LHCN-M2 (cell line): ENCODE measurements around the gene GRAMD2B. TPM values are rescaled to one million over a fixed set of nuclear protein-coding genes. Genes with fewer than 3 reads are reported as not detected.
"Not testable (repeated sequence)": the region's sequence is repeated elsewhere in the genome, so short reads cannot be mapped to it uniquely, and the experiment has no call there.

Experiments used
- DNase-seq: peaks from one replicate; pipeline ENCODE4 v3.0.0-alpha.2; 2012; ENCODE audit warnings: low read depth
- total RNA-seq: library from RNA; depleted of rRNA; stranded (reverse); fragments of >200 nt; gene quantifications from 2 replicates; pipeline ENCODE4 v1.2.3, GENCODE V29; 2014

GRAMD2B gene
- total RNA-seq, 1 experiment from 2014 or later, result 23.1 TPM

DNA sequence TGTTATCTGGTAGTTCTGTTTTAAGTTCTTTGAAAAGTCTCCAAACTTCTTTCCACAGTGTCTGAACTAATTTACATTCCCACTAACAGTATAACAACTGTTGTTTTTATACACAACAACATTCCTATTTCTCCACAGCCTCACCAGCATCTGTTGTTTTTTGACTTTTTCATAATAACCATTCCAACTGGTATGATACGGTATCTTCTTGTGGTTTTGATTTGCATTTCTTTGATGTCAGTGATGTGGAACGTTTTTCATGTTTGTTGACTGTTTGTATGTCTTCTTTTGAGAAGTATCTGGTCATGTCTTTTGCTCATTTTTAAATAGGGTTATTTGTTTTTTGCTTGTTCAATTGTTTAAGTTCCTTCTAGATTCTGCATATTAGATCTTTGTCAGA, 12.6 kb upstream of the GRAMD2B start:
- peak; percentile 45 for DNase-seq

DNA sequence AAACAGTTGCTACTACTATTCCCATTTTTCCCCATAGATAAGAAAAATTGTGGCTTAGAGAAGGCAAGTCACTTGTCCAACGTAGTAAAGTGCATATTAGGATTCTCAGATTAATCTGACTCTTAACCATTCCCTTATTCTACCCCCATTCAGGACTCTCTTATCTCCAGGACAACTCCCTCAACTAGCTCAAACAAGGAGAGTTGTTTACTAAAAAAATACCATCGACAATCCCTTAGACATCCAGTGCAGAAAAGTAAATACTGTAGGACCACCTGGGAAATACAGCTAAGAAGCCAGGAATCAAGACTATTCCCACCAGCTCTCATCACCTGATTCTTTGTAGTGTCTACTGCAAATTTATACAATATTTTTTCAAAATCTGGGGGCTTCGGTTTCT, 9.4 kb upstream of the GRAMD2B start:
- DNase-seq, result no peak

DNA sequence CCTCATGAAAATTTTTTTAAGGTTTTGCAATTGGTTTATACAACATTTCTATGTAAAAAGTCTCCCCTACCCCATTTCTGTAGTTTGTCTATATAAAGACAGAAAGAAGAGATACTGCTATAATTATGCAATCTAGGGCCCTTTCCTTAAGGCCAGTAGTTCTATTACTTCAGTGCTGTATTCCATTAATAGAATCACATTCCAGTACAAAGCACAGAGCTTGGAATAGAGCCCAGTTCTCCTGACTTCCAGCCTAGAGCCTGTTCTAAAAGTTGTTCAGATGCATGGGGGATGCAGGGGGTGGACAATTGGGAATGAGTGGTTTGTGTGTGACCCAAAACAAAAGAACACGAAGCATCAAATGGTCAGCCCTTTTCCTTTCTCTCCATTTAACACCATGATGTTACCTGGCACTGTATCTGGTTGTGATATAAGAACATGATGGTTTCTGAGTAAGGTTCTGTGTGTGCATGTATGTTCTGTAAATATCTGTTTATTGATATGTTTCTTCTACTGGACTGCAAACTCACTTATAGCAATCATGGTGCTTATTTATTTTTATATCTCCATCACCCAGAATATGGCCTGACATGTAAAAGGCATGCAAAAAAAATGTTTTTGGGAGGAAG, 8.2 kb upstream of the GRAMD2B start:
- DNase-seq, result peak; percentile 75

DNA sequence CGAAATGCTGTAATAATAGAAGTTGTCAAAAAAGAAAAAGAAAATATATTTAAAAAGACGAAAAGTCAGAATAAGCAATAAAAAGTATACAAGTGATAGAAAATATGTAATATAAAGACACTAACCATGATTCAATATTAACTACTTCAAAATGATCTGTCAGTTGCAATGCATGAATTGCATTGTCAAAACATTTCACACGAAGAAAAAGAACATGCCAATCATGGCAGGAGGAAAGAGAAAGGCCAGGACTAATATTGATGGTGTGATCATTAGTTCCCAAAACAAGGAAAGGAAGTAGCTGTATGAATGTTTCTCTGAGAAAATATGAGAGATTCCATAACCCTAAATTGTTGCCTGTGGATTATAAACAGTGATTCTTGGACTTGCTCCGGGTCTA, 7.4 kb upstream of the GRAMD2B start:
- DNase-seq, result no peak

DNA sequence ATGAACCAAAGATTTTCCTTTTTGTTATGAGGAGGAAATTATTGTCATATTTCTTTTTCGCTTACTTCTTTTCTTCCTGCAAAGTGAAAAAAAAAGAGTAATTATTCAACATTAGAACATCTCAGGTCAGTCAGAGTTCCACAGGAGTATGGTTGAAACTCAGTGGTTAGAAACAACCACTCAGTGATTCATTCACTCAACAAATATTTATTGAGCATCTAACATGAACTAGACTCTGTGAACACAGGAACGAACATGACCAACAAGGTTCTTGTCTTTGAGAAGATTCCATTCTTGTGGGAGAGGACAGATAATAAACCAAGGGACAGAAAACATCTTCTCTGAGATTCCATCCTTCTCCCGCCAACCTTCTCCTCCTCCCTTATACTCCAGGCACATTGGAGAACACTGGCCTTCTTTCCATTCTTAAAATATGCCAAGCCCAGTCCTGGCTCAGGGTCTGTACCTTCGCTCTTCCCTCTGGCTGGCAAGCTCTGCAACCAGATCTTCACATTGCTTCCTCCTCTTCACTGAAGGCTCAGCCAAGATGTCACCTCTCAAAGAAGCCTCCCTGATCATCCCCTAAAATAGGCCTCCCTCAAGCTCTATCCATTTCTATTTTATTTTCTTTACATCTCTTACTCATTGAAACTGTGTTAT, 6.8 kb upstream of the GRAMD2B start:
- no peak for DNase-seq

DNA sequence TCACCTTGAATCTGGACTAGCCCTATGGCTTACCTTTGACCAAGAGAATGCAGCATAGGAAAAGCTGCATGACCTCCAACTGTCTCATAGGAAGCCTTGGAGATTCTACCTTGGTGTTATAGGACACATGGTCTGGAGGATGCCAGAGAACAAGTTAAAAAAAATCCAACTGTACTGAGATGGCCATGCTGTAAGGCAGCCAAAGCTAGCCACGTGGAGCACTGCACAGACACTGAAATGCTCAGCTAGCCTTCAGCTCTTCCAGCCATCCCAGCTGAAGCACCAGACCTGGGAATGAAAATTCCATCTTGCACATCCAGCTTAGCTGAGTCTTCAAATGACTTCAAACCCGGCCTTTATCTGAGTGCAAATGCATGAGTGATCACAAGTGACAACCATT, 6.0 kb upstream of the GRAMD2B start:
- no peak for DNase-seq

DNA sequence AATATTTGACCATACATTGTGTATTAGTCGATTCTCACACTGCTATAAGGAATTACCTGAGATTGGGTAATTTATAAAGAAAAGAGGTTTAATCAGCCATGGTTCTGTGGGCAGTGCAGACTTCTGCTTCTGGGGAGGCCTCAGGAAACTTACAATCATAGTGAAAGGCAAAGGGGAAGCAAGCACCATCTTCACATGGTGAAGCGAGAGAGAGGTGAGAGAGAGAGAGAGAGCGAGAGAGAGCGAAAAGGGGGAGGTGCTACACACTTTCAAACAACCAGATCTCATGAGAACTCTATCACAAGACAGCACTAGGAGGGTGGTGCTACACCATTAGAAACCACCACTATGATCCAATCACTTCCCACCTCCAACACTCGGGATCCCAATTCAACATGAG, 4.1 kb upstream of the GRAMD2B start:
- no peak for DNase-seq

DNA sequence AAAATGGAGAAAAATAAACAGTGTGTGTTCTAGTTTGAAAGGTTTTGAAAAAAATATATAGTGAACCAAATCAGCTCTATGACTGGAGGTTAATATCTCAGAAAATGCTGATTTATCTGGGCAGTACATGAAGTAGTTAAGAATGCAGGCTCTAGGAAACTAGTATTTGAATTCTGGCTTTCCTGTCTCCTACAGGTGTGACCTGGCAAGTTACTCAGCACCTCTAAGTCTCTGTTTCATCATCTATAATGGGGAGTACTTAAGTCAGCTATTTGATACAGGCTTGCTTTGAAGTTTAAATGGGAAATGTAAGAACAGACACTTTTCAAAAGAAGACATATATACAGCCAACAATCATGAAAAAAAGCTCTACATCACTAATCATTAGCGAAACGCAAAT, 5.2 kb downstream of the GRAMD2B start:
- DNase-seq, result no peak

DNA sequence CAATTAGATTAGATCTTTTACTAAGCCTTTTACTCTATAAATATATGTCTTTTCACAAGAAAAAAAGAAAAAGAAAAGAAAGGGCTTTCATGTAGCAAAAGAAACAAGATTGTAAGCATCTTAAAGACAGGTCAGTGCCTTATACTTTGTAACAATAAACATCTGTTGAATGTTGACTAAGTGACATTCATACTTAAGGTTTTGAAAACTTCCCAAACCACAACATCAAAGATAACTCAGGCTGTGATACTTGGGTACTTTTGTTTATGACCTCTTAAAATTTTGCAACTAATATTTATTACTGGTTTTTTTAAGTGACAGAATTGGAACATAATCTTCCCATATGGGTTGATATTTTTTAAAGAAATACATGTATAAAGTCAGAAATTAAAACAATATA, 7.4 kb downstream of the GRAMD2B start:
- DNase-seq, result no peak

DNA sequence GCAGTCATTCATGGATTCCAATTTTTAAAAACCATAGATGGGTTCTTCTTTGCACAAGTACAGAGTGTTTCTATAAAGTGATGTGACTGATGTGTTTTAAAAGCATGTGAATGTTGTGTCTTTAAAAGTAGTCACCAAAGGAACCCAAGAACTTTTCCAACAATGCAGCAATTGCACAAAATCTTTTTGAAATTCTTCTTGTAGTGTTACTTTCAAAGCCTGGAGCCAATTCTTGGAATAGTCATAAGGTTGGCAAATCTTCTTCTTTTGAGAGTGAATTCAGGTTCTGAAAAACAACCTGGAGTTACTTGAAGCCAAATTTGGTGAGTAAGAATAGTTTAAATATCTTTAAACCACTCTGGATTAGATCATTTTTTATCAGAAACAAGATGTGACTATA, 10.5 kb downstream of the GRAMD2B start:
- no peak for DNase-seq

DNA sequence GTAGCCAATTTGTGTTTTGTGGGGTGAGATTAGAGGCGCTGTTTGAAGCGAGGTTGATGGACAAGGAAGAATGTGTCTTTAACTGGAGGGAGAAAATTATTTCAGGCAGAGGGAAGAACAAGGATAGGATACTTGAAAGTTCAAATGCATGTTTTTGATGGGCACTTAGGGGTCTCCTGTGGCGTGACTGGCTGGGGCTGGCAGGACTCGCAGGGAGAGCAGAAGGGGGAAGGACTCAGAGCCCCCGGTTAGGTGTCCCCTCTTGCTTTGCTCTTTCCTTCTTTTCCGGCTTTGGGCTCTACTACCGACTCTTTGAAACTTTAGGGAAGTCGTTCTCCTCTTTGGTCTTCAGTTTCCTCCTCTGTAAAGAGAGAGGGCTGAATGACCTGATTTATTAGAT, 12.1 kb downstream of the GRAMD2B start:
- DNase-seq, result no peak

DNA sequence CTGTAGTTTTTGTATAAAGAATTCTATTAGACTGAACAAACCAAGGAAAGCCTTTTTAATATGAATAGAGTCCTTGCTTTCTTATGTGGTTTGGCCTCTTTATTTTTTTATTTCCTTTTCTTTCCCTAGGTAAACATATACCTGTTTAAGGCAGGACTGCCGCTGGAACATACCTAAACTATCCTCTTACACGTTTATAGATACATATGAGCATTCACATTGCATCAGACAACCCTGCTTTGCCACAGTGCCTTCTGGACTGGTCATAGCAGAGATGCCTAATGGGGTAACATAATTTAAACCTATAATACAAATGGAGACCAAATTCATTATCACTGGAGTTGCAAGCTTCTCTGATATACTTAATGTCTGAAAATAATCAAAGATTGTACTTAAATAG, 12.5 kb downstream of the GRAMD2B start:
- DNase-seq, result no peak

DNA sequence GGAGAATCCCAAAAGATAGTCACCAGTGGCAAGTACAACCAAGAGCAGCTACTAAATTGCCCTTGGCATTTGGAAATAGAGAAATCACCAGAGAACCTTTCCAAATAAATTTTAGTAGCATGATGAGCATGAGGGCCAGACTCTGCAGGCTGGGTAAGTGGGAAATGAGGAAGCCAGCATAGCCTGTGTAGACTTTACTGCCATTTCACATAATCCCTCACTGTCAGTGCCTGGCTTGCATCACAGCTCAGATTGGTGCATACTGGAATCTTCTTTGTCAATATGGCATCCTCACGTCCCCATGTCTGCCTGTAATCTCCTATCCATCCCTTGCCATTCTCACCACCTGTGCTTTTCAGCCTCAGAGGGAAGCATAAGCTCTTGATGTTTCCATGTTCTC, 14.5 kb downstream of the GRAMD2B start:
- no peak for DNase-seq

DNA sequence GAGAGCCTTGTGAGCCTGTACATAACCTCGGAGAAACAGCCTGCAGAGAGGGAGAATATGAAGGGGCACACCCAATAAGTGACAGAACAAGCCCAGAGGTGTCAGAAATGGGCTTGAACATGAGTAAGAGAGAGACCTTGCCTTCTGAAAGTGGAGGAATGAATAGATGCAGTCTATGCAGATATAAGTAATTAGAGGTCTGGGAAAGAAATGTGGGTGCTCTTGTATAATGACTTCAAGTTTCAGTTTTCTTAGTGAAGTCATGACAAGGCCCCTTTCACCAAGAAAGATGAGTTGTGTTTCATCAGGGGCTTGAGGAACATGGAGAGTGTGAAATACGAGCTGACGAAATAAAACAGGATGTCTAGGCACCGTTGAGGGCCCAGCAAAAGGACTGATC, 15.1 kb downstream of the GRAMD2B start:
- no peak for DNase-seq

DNA sequence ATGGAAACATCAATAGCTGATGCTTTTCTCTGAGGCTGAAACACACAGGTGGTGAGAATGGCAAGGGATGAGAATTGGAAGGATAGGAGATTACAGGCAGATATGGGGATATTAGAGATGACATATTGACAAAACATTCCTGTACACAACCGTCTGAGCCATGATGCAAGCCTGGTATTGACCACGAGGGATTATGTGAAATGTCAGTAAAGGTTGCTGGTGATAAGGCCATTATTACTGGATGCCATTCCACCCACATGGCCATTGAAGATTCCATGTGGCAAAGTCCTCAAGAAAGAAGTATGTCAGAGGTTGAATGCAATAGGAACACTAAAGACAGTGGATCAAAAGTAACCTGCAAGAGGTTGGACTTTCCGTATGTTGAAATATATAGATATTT, 15.7 kb downstream of the GRAMD2B start:
- peak; percentile 52 for DNase-seq

DNA sequence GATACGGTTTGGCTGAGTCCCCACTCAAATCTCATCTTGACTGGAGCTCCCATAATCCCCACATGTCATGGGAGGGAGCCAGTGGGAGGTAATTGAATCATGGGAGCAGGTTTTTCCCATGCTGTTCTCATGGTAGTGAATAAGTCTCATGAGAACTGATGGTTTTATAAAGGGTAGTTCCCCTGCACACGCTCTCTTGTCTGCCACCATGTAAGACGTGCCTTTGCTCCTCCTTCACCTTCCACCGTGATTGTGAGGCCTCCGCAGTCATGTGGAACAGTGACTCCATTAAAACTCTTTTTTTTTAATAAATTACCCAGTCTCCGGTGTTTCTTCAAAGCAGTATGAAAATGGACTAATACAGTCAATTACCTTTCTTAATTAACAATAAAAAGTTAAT, 16.5 kb downstream of the GRAMD2B start:
- not testable (repeated sequence) for DNase-seq

DNA sequence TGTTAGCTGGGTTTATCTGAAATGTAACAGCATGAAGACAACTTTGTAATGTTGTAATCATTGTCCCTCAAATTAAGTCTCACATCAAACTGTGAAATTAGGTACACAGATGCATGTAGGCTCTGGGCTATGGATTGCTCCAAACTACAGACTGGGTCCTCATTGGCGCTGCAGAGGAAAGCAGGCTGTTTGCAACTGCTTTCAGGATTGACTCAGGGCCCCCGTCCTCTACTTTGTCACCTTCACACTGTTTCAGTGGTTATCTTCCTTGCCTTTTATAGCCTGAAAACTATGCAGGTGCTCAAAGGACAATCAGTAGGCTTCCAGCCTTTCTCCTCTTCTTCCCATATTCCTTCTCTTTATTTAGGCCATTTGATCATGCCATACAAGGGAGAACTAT, 18.0 kb downstream of the GRAMD2B start:
- no peak for DNase-seq

DNA sequence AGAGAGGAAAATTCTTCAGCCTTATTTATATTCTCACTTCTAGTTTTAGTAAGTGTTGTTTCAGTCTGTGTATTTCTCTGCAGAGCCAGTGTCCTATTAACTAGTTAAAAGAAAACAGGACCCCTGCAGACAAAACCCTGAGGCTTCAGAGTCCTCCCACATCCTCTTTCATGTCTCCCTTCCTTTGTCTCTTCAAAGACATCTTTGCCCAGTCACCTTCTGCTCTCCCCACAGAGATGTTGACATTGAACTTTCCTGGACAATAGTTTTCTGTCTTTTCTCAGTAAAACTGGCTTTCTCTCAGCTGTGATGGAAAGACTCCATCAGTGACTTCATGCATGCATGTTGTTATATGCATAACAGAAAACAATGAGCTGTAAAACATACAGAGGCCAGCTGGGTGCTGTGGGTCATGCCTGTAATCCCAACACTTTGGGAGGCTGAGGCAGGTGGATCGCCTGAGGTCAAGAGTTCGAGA, 20.2 kb downstream of the GRAMD2B start:
- no peak for DNase-seq

DNA sequence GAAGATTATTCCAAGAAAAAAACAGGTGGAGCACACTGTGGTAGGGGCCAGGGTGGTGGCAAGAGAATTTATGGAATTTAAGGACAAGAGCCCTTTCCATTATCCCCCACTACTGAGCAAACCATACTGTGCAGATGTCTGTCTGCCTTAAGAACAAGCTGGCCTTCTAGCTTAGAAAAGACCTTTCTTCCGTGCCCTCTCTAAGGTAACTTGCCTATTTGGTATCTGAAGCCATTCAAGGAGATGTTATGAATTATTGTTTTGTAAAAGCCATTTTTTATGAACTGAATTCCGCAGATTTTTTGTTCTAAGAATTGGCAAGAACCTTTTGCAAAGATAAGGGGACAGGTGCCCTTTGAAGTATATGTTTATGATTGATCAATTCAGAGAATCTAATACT, 20.9 kb downstream of the GRAMD2B start:
- no peak for DNase-seq

DNA sequence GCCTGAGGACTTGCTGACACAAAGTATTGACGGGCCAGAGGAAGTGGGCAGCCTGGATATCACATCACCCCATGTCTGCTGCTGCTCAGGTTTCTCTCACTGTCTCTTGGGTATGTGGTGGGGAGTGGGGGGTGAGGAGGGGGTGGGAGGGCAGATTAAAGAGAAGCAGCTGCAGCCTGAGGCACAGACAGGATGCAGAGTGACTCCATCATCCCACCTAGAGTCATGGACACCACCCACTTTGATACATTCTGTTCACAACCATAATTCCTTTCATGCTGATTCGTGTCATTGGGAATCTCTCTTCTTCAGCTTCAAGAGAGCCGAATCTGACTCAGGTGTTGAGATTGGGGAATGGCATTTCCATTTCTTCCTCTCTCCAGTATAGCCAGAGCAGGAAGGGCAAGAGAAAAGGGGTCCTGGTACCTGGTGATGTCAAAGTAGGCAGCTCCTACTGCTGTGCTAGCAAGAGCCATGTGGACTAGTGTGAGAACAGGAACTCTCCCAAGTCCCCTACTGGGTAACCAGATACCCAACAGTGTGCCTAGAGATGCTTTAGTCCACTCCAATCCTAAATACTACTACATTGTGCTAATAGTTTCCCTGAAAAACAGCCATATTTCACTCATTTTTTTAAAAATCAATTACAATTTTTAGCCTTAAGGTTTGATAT, 22.4 kb downstream of the GRAMD2B start:
- peak; percentile 80 for DNase-seq

DNA sequence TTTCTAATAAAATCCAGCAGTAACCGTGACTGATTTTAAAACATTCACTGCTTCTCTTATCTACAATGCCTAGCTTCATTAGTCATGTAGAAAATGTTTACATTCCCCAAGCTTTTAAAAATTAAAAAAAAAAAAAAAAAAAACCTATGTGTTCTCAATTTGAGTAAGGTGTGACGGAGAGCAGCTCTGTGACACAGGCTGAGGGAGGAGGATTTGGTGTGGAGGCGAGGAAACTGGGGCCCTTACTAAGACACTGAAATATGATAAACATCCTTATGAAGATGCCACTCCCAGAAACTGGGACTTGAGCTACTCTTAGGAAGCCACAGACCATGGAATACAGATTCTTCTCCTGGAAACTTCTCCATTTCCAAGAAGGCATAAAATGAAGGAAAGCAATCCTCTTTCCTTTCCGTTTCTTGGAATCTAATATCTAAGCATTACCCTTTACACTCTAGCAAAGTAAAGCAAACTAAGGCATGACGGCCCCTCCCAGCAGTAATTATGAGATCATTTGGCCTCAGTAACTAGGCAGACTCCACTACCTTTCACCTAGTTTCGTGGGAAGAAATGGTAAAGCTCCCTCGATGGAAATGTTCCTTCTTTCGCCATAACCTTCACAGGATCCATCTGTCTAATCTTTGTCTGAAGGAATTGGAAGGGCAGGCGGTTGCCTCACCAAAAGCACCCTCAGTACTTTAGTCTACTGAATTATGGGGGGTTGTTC, 23.5 kb downstream of the GRAMD2B start:
- peak; percentile 76 for DNase-seq

DNA sequence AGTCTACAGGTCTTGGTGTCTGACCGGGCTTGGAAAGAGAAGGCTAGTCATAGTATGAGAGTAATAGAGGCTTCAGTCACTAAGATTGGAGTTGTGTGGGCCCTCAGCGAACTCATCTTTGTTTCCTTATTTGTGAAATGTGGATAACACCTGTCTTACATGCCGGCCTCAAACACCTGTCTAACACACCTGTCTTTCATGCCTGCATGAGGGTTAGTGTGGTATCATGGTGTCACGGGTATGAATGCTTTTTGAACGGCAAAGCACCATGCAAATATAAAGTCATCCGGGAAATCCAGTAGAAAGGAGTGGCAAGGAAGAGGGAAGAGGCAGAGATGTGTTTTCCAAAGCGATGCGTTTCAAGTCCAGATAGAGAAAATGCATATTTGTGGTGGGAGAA, 25.5 kb downstream of the GRAMD2B start:
- DNase-seq, result no peak
